Measurements from ENCODE around the gene EMC9.
A peak's percentile ranks its signal among the peaks of the same experiment; 100 is the strongest.
"Not testable (repeated sequence)": the region's sequence is repeated elsewhere in the genome, so short reads cannot be mapped to it uniquely, and the experiment has no call there.

EMC9 gene

GRCh38 chr14:24105609-24106239 lies 35.7 kb downstream of the EMC9 start:
- not testable (repeated sequence) for DNase-seq (ENCODE audit: low spot score in 2 of 2); H3K36me3 Mint-ChIP-seq; H3K27ac Mint-ChIP-seq; H3K9me3 Mint-ChIP-seq; ATAC-seq (ENCODE audit: low read depth); H3K27me3 Mint-ChIP-seq; H3K4me3 Mint-ChIP-seq; H3K4me1 Mint-ChIP-seq

GRCh38 chr14:24103451-24103850 lies 37.9 kb downstream of the EMC9 start:
- DNase-seq (ENCODE audit: low spot score in 2 of 2) (no peak), ATAC-seq (ENCODE audit: low read depth) (no peak)
- Mint-ChIP-seq H3K36me3 (peaks cover 19% of the 10 kb centered on the region), H3K4me1 (peaks cover 2% of the 10 kb centered on the region), H3K27me3 (no peaks in the 10 kb centered on the region), H3K27ac (no peak overlapping the region), H3K9me3 (no peaks in the 10 kb centered on the region), H3K4me3 (no peak overlapping the region)

GRCh38 chr14:24102357-24103048 lies 38.9 kb downstream of the EMC9 start:
- Mint-ChIP-seq H3K36me3 (peaks cover 19% of the 10 kb centered on the region), H3K27me3 (no peaks in the 10 kb centered on the region), H3K27ac (no peak overlapping the region), H3K4me1 (peaks cover 2% of the 10 kb centered on the region), H3K4me3 (no peak overlapping the region), H3K9me3 (no peaks in the 10 kb centered on the region)
- DNase-seq (ENCODE audit: low spot score in 2 of 2) (no peak), ATAC-seq (ENCODE audit: low read depth) (no peak)

- Mint-ChIP-seq H3K27ac (no peak overlapping the region), H3K9me3 (no peaks in the 10 kb centered on the region), H3K4me3 (no peak overlapping the region), H3K27me3 (no peaks in the 10 kb centered on the region), H3K36me3 (peaks cover 24% of the 10 kb centered on the region), H3K4me1 (peaks cover 9% of the 10 kb centered on the region)
- no peak for ATAC-seq (ENCODE audit: low read depth)
- no peak for DNase-seq (ENCODE audit: low spot score in 2 of 2)
Observed at GRCh38 chr14:24100982-24101494, 40.4 kb downstream of the EMC9 start.

- Mint-ChIP-seq H3K27ac (no peak overlapping the region), H3K4me3 (no peak overlapping the region)
Observed at GRCh38 chr14:24100197-24100981, 41.0 kb downstream of the EMC9 start.

GRCh38 chr14:24098927-24099813 lies 42.2 kb downstream of the EMC9 start:
- ATAC-seq (ENCODE audit: low read depth) (no peak), DNase-seq (ENCODE audit: low spot score in 2 of 2) (no peak)
- no peaks in the 10 kb centered on the region for H3K9me3 Mint-ChIP-seq
- no peaks in the 10 kb centered on the region for H3K27me3 Mint-ChIP-seq
- H3K27ac Mint-ChIP-seq, result no peak overlapping the region
- H3K4me3 Mint-ChIP-seq, result no peak overlapping the region
- H3K4me1 Mint-ChIP-seq, result peaks cover 16% of the 10 kb centered on the region
- H3K36me3 Mint-ChIP-seq, result peaks cover 20% of the 10 kb centered on the region

More at GRCh38 chr14:24100197-24100981, 41.0 kb downstream of the EMC9 start:
- H3K36me3 Mint-ChIP-seq, result peaks cover 24% of the 10 kb centered on the region
- ATAC-seq (ENCODE audit: low read depth), result no peak
- peaks cover 14% of the 10 kb centered on the region for H3K4me1 Mint-ChIP-seq
- no peak for DNase-seq (ENCODE audit: low spot score in 2 of 2)
- H3K27me3 Mint-ChIP-seq, result no peaks in the 10 kb centered on the region
- H3K9me3 Mint-ChIP-seq, result no peaks in the 10 kb centered on the region

- no peak overlapping the region for H3K4me3 Mint-ChIP-seq
Observed at GRCh38 chr14:24098229-24098926, 43.0 kb downstream of the EMC9 start.

GRCh38 chr14:24096545-24097181 lies 44.7 kb downstream of the EMC9 start:
- Mint-ChIP-seq H3K27me3 (no peaks in the 10 kb centered on the region), H3K4me3 (peak overlapping the region; percentile 59), H3K9me3 (no peaks in the 10 kb centered on the region), H3K4me1 (peaks cover 23% of the 10 kb centered on the region), H3K36me3 (peaks cover 14% of the 10 kb centered on the region), H3K27ac (peak overlapping the region; percentile 11)
- no peak for DNase-seq (ENCODE audit: low spot score in 2 of 2)
- no peak for ATAC-seq (ENCODE audit: low read depth)

More at GRCh38 chr14:24098229-24098926, 43.0 kb downstream of the EMC9 start:
- no peak for ATAC-seq (ENCODE audit: low read depth)
- Mint-ChIP-seq H3K27ac (no peak overlapping the region), H3K9me3 (no peaks in the 10 kb centered on the region), H3K36me3 (peaks cover 17% of the 10 kb centered on the region), H3K4me1 (peaks cover 21% of the 10 kb centered on the region), H3K27me3 (no peaks in the 10 kb centered on the region)
- DNase-seq (ENCODE audit: low spot score in 2 of 2), result no peak

- ATAC-seq (ENCODE audit: low read depth), result peak; percentile 56
- Mint-ChIP-seq H3K27me3 (no peaks in the 10 kb centered on the region), H3K4me1 (peaks cover 26% of the 10 kb centered on the region), H3K27ac (peak overlapping the region; percentile 94), H3K9me3 (no peaks in the 10 kb centered on the region), H3K36me3 (peaks cover 14% of the 10 kb centered on the region), H3K4me3 (peak overlapping the region; percentile 94)
- peak; percentile 40 to 42 for DNase-seq (ENCODE audit: low spot score in 2 of 2)
Observed at GRCh38 chr14:24095271-24096068, 45.9 kb downstream of the EMC9 start.

- peak overlapping the region; percentile 94 for H3K4me3 Mint-ChIP-seq
- H3K27ac Mint-ChIP-seq, result peak overlapping the region; percentile 94
- peaks cover 12% of the 10 kb centered on the region for H3K36me3 Mint-ChIP-seq
- no peak for ATAC-seq (ENCODE audit: low read depth)
- peaks cover 29% of the 10 kb centered on the region for H3K4me1 Mint-ChIP-seq
- no peaks in the 10 kb centered on the region for H3K9me3 Mint-ChIP-seq
- no peak for DNase-seq (ENCODE audit: low spot score in 2 of 2)
- H3K27me3 Mint-ChIP-seq, result no peaks in the 10 kb centered on the region
Observed at GRCh38 chr14:24094841-24095270, 46.5 kb downstream of the EMC9 start.

- ATAC-seq (ENCODE audit: low read depth) (peak; percentile 70), DNase-seq (ENCODE audit: low spot score in 2 of 2) (peak; percentile 53 to 68)
- Mint-ChIP-seq H3K36me3 (peaks cover 7% of the 10 kb centered on the region), H3K27ac (peak within 1 kb of the TSS; percentile 94), H3K4me3 (peak within 1 kb of the TSS; percentile 94), H3K9me3 (no peaks in the 10 kb centered on the region), H3K4me1 (peaks cover 32% of the 10 kb centered on the region), H3K27me3 (no peaks in the 10 kb centered on the region)
Observed at GRCh38 chr14:24093901-24094840, 47.2 kb downstream of the EMC9 start, which contains the start of gene PCK2. PCK2 (plus strand) TSS chr14:24094311; CDS start chr14:24094406, 95 bp downstream.
